Measurements from ENCODE around the gene SLC38A2.

Gene SLC38A2

DNA sequence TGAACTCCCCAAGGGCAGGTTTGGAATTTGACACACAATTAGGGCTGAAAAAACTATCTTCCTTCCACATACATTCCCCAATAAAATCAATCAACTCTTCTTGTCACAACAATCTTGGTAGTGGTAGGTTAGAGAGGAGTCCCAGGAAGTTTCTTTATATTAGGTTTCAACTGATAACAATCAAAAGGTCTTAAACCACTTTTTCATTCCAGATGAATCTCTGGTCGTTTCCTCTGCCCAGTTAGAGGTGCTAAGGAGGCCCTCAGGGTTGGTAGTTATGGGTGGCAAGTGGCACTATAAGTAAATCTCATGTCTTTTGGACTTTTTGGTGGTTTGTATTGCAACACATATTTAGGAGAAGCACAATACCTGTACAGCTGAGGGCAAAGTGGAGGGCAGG, 1.7 kb upstream of the SLC38A2 start:
- WGBS, result 26% methylated on average over 1 of the region's 1 CpG
- no peak overlapping the region for H3K27ac ChIP-seq (ENCODE audit: low read length, poor library complexity, severe bottlenecking)
- H3K4me2 ChIP-seq (ENCODE audit: low read length, poor library complexity, severe bottlenecking), result no peak overlapping the region

DNA sequence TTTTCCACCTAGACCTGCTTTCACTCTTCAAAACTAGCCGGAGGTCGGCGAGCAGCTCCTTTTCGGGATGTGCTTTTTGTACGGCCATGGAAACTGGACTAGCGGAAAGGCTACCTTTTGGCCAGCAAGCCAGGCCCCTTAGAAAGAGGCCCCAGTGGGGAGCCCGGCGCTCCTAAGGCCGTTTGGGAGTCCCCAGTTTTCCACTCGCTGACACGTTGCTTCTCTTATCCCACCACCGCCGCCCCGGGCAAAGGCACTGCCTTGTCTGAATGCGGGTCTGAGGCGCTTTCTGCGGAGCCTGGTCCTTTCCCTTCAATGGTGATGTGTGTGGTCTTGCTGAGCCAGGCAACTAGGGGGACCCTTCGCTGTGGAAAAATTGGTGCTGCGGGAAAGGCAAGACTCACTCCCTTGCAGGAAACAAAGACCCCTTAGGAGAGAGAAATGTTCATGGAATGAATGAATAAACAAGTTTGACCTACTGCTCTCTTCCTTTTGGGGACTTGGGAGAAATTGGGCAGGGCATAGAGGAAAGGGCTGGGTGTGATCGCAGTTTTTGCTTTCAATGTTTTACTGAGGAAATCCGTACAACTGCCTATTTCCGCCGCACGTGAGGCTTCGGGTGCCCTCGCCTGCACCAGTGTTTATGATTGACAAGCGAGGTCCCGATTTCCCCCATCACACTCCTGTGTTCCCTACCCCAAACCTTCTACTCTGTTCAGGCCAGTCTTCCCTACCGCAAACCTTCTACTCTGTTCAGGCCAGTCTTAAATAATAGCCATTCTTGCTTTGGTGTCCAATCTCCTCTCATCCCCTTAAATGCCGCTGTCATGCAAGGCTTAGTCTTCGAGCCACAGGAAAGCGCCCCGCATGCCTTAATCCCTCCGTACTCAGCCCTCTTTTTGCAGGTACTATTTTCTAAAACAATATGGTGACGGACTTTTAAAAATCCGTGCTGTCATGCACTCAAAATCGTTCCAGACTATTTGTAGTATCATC, 1.0 kb upstream of the SLC38A2 start:
- Histone ChIP-seq H3K4ac (ENCODE audit: low read depth in 1 of 2, low read length in 2 of 2) (peak overlapping the region; percentile 39 to 85), H3K9ac (ENCODE audit: low read length) (peak overlapping the region; percentile 99), H4K91ac (ENCODE audit: low read length) (peak overlapping the region; percentile 18), H3K23ac (ENCODE audit: low read length in 2 of 2) (peak overlapping the region in 1 of 2 experiments; percentile 26), H3K4me3 (ENCODE audit: insufficient read depth in 1 of 2, low read depth in 1 of 2, low read length in 2 of 2) (peak overlapping the region; percentile 49 to 98), H3K27ac (ENCODE audit: low read length, poor library complexity, severe bottlenecking) (peak overlapping the region; percentile 91), H2AFZ (ENCODE audit: low read depth, low read length) (no peak overlapping the region), H3K27me3 (ENCODE audit: control insufficient read depth in 1 of 2, insufficient read depth in 1 of 2, low read length in 2 of 2) (no peaks in the 10 kb centered on the region), H2AK5ac (ENCODE audit: low read length, severe bottlenecking) (peak overlapping the region; percentile 45), H3K4me1 (ENCODE audit: control insufficient read depth, insufficient read depth, low read depth, low read length) (peaks cover 3% of the 10 kb centered on the region), H2BK5ac (ENCODE audit: low read depth, low read length, poor library complexity, severe bottlenecking) (peak overlapping the region; percentile 83), H3K9me3 (ENCODE audit: control insufficient read depth, low read length) (no peaks in the 10 kb centered on the region), H3K36me3 (ENCODE audit: control insufficient read depth in 1 of 2, insufficient read depth in 2 of 2, low read depth in 1 of 2, low read length in 2 of 2) (peaks cover 2 to 26% of the 10 kb centered on the region in 2 experiments), H3K14ac (ENCODE audit: low read length in 2 of 2) (no peak overlapping the region), H2BK12ac (ENCODE audit: low read length in 2 of 2) (peak overlapping the region; percentile 75 to 88), H3K18ac (ENCODE audit: low read depth in 1 of 2, low read length in 2 of 2) (peak overlapping the region; percentile 88 to 94), H2BK120ac (ENCODE audit: low read depth, low read length) (peak overlapping the region; percentile 92), H3K4me2 (ENCODE audit: low read length, poor library complexity, severe bottlenecking) (peak overlapping the region; percentile 88), H3K79me1 (replicated peaks; ENCODE audit: low read length, poor library complexity, severe bottlenecking) (peaks cover 5% of the 10 kb centered on the region), H4K8ac (ENCODE audit: low read length) (peak overlapping the region; percentile 92), H2BK15ac (ENCODE audit: low read depth, poor library complexity, severe bottlenecking) (peak overlapping the region; percentile 90)
- DNase-seq, result peak; percentile 82
- WGBS, result 18% methylated on average over 35 of the region's 37 CpGs

More for the DNA sequence above, 1.7 kb upstream of the SLC38A2 start:
- H4K8ac ChIP-seq (ENCODE audit: low read length), result no peak overlapping the region
- no peak overlapping the region for H2AFZ ChIP-seq (ENCODE audit: low read depth, low read length)
- peaks cover 2 to 19% of the 10 kb centered on the region in 2 experiments for H3K36me3 ChIP-seq (ENCODE audit: control insufficient read depth in 1 of 2, insufficient read depth in 2 of 2, low read depth in 1 of 2, low read length in 2 of 2)
- H3K4ac ChIP-seq (ENCODE audit: low read depth in 1 of 2, low read length in 2 of 2), result no peak overlapping the region
- H3K4me3 ChIP-seq (ENCODE audit: insufficient read depth in 1 of 2, low read depth in 1 of 2, low read length in 2 of 2), result no peak overlapping the region
- no peak overlapping the region for H3K18ac ChIP-seq (ENCODE audit: low read depth in 1 of 2, low read length in 2 of 2)
- H3K79me1 ChIP-seq (replicated peaks; ENCODE audit: low read length, poor library complexity, severe bottlenecking), result peaks cover 5% of the 10 kb centered on the region
- H3K9ac ChIP-seq (ENCODE audit: low read length), result no peak overlapping the region
- no peaks in the 10 kb centered on the region for H3K27me3 ChIP-seq (ENCODE audit: control insufficient read depth in 1 of 2, insufficient read depth in 1 of 2, low read length in 2 of 2)
- H2BK12ac ChIP-seq (ENCODE audit: low read length in 2 of 2), result no peak overlapping the region
- no peak overlapping the region for H2BK120ac ChIP-seq (ENCODE audit: low read depth, low read length)
- no peak overlapping the region for H4K91ac ChIP-seq (ENCODE audit: low read length)
- DNase-seq, result peak; percentile 10
- no peak overlapping the region for H3K23ac ChIP-seq (ENCODE audit: low read length in 2 of 2)
- H2BK15ac ChIP-seq (ENCODE audit: low read depth, poor library complexity, severe bottlenecking), result no peak overlapping the region
- no peak overlapping the region for H3K14ac ChIP-seq (ENCODE audit: low read length in 2 of 2)
- H2AK5ac ChIP-seq (ENCODE audit: low read length, severe bottlenecking), result no peak overlapping the region
- H2BK5ac ChIP-seq (ENCODE audit: low read depth, low read length, poor library complexity, severe bottlenecking), result no peak overlapping the region
- no peaks in the 10 kb centered on the region for H3K9me3 ChIP-seq (ENCODE audit: control insufficient read depth, low read length)
- peaks cover 3% of the 10 kb centered on the region for H3K4me1 ChIP-seq (ENCODE audit: control insufficient read depth, insufficient read depth, low read depth, low read length)

DNA sequence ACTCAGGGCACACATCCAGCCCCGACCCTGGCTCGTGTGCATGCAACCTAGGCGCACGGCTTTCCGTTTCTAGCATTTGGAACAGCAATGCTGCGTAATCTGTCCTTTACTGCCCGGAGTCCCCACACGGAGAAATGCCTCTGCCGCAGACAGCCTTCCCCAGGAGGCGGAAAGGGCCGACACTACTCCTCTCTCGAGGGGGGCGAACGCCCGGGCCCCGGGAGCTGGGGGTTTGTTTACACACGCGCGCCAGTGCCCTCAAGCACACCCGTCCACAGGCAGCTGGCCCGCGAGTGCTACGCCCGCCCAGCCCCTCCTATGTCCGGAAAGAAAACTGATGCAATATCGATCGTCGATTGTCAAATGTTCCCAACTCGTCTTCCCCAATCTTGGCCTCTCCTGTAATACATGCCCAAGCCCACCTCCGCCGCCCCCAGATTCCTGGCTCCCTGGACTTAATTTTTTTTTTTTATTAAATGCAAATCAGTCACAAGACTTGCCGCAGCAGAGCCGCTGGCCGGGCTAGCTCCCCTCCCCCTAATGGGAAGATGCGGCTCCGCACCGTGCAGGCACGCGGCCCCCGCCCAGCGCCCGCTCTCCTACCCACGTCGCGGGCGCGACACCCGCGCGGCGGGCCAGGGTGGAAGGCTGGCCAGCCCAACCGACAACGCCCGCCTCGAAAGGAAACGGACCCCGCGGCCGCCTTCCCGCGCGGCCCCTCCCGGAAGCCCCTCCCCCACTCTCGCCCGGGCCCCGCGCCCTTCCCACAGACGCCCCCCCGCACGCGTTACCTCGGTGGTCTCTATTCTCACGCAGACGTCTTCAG, 642 bp downstream of the SLC38A2 start:
- H3K4me1 ChIP-seq (ENCODE audit: control insufficient read depth, insufficient read depth, low read depth, low read length), result peaks cover 6% of the 10 kb centered on the region
- no peak overlapping the region for H3K4me2 ChIP-seq (ENCODE audit: low read length, poor library complexity, severe bottlenecking)
- H4K8ac ChIP-seq (ENCODE audit: low read length), result peak overlapping the region; percentile 82
- H3K9ac ChIP-seq (ENCODE audit: low read length), result peak overlapping the region; percentile 99
- H3K27ac ChIP-seq (ENCODE audit: low read length, poor library complexity, severe bottlenecking), result peak overlapping the region; percentile 96
- peak overlapping the region; percentile 99 for H2BK15ac ChIP-seq (ENCODE audit: low read depth, poor library complexity, severe bottlenecking)
- H3K18ac ChIP-seq (ENCODE audit: low read depth in 1 of 2, low read length in 2 of 2), result peak overlapping the region; percentile 96 to 99
- peak overlapping the region; percentile 66 to 86 for H3K23ac ChIP-seq (ENCODE audit: low read length in 2 of 2)
- peak overlapping the region; percentile 99 for H2BK5ac ChIP-seq (ENCODE audit: low read depth, low read length, poor library complexity, severe bottlenecking)
- H3K4ac ChIP-seq (ENCODE audit: low read depth in 1 of 2, low read length in 2 of 2), result peak overlapping the region; percentile 93 to 94
- peak overlapping the region; percentile 98 for H3K4me3 ChIP-seq (ENCODE audit: insufficient read depth in 1 of 2, low read depth in 1 of 2, low read length in 2 of 2)
- H2AK5ac ChIP-seq (ENCODE audit: low read length, severe bottlenecking), result peak overlapping the region; percentile 51
- peak overlapping the region in 1 of 2 experiments; percentile 21 for H2BK12ac ChIP-seq (ENCODE audit: low read length in 2 of 2)
- peaks cover 6 to 43% of the 10 kb centered on the region in 2 experiments for H3K36me3 ChIP-seq (ENCODE audit: control insufficient read depth in 1 of 2, insufficient read depth in 2 of 2, low read depth in 1 of 2, low read length in 2 of 2)
- H3K14ac ChIP-seq (ENCODE audit: low read length in 2 of 2), result peak overlapping the region in 1 of 2 experiments; percentile 93
- no peak overlapping the region for H2AFZ ChIP-seq (ENCODE audit: low read depth, low read length)
- H3K27me3 ChIP-seq (ENCODE audit: control insufficient read depth in 1 of 2, insufficient read depth in 1 of 2, low read length in 2 of 2), result no peaks in the 10 kb centered on the region
- under 1% methylated on average over 69 of the region's 74 CpGs for WGBS
- peak overlapping the region; percentile 89 for H2BK120ac ChIP-seq (ENCODE audit: low read depth, low read length)
- H3K79me1 ChIP-seq (replicated peaks; ENCODE audit: low read length, poor library complexity, severe bottlenecking), result peaks cover 5% of the 10 kb centered on the region
- no peaks in the 10 kb centered on the region for H3K9me3 ChIP-seq (ENCODE audit: control insufficient read depth, low read length)
- peak overlapping the region; percentile 94 for H4K91ac ChIP-seq (ENCODE audit: low read length)
- DNase-seq, result peak; percentile 77
